AG08395 (cell line): Measurements from ENCODE around the gene CST9.
A peak's percentile ranks its signal among the peaks of the same experiment; 100 is the strongest.

Experiments used
- DNase-seq: peaks from one replicate; pipeline ENCODE4 v3.0.0; 2012; ENCODE audit warnings: mixed read lengths, low spot score

Gene CST9, protein sequence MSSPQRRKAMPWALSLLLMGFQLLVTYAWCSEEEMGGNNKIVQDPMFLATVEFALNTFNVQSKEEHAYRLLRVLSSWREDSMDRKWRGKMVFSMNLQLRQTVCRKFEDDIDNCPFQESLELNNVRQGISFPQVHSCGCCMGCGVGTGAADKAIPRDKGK

DNA sequence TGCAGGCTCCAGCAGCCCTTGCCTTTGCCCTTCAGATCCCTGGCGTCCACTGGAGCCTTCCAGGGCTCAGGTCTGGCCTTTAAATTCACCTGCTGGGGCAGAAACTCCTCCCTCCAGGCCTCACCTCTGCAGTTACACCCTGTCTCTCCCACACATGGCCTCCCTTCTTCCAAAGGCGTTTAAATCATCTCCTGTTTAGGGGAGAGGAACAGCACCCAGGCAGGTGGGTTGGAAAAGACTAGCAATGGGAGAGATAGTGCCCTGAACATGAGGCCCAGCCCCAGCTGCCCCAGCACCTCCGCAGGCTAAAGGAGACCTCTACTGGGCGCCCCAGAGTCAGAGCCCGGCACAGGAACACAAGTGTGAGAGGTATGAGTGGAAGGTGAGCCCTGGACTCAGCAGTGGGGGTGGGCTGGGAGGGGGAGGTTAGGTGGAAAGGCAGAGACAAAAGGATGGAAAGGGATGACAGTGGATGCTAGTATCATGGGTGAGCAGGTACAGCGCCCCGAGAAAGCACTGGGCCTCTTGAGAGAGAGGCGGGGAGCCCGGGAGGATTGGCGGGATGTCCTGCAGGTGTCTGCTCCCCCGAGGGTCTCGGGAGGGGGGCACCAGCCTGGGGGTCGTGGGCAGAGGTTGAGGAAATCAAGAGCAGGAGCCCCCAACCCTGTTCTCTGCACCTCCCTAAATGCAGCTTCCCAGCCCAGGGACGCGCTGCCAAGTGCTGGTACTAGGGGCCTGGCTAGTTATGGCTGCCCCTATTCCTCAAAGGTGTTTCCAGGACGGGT lies at the start of gene CST9:
TSS of gene CST9 (minus strand) at position 51 of the 785 bp plus-strand sequence. CDS start 53 bp downstream, outside the sequence.
- no peak for DNase-seq

DNA sequence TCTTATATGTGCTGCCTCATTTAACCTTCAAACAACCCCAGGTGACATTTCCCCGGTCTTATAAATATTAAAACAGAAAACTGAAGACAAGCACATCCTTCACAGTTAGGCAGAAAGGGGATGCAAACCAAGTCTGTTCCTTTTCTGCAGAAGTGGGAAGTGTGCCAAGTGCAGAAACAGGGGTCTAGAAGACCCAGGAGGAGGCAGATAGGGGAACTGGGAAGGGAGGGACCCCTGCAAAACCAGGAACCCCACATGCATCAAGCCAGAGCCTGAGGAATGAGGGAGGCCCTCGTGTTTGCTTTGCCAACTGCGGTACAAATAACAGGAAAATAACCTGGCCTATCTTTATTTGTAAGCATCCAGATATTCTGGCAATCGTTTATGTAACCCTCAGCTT lies 49.0 kb upstream of the CST9 start:
- DNase-seq, result no peak

DNA sequence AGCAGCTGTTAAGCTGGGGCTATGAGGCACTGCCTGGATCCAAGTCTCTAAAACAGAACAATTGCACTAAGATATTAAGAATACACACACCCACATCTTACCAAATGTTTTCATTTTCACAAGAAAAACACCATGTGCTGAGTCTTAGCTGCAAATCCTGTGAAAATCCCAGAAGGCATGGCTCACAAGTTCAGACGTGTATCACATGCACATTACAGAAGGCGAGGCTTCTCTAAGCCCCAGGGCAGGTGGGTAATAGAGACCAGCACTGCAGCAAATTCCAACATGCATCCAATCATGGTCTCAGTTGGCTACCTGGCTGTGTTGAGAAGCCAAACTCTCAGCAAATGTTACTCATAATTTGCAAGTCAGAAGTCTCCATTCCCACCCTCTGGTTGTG lies 48.3 kb upstream of the CST9 start:
- DNase-seq, result no peak

DNA sequence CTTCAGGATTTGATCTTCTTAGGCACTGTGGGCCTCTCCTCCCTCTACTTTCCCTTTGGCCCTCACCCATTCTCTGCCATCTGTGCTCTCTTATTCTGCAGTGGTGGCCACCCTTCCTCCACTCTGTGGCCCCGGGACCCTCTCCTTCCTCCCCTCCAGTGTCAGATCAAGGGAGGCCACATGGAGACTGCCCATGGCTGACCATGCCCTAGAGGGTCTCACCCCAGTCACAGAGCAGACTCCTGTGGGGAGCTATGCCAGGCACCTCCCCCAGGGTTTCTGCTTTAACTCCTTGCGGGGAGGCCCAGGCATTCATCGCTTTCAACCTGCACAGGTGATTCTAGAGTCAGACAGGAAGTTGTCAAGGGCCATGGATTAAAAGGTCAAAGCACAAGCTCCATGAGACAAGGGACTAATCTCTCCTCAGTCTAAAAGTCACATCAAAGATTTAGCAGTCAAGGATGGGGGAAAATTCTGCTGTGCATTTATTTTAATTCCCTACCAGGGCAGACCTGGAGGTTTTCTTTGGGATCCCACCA lies 47.8 kb upstream of the CST9 start:
- no peak for DNase-seq

DNA sequence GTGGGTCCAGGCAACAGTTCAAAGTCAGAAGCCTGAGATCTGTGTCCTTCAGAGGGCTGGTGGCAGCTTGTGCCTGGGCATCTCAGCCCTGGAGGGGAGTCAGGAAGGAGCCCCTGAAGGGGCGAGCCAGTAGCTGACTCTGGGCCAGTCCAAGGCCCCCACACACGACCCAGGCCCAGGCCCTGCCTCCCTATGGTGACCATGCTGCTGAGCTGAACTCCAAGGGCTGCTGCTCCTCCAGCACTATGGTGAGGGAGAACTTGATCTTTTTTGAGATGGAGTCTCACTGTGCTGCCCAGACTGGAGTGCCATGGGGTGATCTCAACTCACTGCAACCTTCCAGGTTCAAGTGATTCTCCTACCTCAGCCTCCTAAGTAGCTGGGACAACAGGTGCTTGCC lies 47.2 kb upstream of the CST9 start:
- no peak for DNase-seq

DNA sequence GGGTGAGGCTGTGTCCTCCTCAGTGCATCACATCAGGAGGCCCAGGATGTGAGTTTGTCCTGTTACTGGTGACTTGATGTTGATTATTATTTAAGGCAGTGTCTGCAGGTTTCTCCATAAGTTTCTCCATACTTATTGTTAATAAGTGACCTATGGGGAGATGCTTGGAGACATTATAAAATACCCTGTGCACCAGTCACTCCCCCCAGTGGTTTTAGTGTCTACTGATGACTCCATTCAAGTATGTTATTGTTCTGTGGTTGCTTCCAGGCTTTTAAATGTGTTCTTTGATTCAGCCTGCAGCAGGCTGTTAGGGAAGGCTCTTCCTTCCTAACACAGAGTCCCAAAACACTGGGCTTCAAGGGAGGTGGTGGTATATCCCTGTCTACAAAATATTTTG lies 46.7 kb upstream of the CST9 start:
- DNase-seq, result no peak

DNA sequence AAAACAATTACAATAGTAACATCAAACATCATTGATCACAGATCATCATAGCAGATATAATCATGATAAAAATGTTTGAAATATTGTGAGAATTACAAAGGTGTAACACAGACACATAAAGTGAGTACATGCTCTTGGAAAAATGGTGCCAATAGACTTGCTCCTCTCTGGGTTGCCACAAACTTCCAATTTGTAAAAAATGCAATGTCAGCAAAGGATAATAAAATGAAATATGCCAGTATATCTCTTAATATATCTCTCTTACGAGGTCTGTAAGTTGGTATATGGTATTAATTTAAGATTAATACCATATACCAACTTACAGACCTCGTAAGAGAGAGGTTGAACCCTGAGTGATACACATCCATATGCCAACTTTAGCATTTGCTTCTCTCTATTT lies 45.4 kb upstream of the CST9 start:
- DNase-seq, result no peak

DNA sequence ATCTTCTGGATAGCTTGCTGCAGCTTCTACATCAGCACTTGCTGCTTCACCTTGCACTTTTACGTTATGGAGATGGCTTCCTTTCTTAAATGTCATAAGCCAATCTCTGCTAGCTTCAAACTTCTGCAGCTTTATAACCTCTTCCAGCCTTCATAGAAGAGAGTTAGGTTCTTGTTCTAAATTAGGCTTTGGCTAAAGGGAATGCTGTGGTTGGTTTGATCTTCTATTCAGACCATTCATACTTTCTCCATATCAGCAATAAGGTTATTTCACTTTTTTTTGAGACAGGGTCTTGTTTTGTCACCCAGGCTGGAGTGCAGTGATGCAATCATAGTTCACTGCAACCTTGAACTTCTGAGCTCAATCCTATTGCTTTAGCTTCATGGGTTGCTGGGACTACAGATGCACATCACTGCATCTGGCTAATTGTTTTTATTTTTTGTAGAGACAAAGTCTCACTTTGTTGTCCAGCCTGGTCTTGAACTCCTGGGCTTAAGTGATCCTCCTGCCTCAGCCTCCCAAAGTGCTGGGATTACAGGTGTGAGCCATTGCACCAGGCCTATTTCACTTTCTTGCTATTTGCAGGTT lies 44.2 kb upstream of the CST9 start:
- DNase-seq, result no peak

DNA sequence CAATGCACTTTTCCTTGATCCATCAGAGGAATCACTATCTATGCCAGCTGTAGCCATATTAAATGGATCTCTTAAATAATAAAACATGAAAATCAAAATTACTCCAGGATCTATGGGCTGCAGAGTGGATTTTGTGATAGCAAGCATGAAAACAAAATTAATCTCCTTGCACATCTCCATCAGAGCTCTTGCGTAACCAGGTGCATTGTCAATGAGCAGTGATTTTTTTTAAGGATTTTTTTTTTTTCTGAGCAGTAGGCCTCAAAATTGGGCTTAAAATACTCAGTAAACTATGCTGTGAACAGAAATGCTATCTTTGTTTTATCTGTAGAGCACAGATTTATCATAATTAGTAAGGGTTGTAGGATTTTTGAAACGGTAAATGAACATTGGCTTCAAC lies 43.5 kb upstream of the CST9 start:
- DNase-seq, result no peak

DNA sequence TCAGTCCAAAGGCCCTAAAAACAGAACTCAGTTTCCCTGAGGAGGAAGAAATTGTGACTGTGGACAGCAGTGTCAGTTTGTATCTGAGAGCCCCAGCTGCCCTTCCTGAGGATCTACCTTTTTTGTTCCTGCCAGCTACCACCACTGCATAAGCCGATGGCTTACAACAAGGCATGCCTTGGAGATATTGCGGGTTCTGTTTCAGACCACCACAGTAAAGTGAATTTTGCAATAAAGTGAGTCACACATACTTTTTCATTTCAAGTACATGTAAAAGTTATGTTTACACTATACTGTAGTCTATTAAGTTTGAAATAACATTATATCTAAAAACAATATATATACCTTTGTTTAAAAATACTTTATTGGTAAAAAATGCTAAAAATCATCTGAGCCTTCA lies 41.6 kb upstream of the CST9 start:
- no peak for DNase-seq

DNA sequence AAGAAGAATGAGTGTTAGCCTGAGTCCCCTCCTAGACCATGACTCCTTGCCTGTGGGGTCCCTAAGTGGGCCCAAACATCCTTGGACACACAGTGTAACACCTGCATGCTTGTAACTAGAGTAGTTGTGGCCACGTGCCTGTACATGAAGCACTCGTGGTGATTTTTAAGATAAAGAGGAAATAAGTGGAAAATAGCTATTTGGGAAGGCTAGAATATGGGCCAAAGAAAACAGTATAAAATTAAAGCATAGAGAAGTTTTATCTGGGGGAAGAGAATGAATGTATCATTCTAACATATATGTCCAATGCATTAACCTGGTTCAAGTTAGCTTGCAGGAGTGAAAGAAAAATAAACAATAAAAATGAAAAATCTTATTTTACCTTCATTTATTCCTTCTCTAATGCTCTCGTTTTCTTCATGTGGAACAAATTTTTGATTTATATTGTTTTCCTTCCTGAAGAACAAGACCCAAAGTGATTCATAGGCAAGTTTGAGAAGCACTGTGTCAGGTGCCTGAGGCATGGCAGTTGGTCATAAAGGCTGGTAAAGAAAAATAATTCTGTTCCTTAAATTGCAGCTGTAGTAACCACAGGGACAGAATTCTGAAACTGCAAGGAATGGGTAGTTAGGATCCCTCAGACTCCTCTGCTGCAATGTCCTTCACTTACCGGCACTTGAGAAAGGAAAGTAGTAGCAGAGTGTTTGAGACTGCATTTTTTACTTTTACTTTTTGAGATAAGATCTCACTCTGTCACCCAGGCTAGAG lies 40.6 kb upstream of the CST9 start:
- no peak for DNase-seq

DNA sequence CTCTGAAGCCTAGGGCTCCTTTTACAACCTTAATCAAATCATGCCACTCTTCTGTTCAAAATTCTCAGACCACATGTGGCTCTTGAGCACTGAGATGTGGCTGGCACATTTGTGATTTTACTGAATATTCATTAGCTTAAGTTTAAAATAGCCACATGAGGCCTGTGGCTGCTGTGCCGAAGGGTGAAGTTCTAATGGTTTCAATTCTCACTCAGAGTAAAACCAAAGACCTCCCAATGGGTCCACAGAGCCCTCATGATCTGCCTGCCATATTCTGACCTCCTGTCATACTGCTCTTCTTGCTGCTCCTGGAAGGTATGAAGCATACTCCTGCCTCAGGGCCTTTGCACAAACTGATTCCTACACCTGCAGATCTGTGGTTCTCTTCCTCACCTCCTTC lies 39.9 kb upstream of the CST9 start:
- no peak for DNase-seq

DNA sequence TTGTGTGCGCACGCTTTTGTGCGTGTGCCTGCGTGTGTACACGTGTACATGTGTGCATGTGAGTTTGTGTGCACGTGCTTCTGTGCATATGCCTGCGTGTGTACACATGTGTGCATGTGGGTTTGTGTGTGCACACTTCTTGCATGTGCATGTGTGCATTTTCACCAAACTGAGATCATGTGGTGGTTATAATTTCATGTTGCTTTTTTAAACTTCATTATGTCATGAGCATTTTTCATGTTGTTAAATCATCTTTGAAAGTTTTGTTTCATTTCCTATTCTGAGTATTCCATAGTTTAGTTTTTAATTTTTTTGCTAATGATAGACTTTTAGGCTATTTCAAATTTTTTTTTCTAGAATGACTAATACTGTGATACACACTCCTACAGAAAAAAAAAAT lies 38.4 kb upstream of the CST9 start:
- no peak for DNase-seq

DNA sequence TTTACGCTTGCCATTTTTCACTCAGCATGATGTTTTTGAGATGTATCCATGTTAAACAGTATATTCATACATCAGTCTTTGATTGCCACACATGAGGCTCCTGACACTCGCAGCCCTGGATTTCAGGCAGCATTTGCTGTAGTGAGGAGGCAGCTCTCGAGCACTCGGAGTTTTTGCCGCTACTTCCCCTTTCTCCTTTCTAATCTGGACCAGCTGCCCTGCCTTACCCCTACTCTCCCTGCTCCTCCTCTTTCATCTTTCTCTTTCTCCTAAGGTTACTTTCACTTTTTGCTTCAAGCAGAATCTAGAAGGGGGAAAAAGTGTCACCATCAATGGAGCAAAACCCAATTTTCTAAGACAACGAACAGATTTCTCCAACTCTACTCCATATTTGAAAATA lies 37.9 kb upstream of the CST9 start:
- no peak for DNase-seq

DNA sequence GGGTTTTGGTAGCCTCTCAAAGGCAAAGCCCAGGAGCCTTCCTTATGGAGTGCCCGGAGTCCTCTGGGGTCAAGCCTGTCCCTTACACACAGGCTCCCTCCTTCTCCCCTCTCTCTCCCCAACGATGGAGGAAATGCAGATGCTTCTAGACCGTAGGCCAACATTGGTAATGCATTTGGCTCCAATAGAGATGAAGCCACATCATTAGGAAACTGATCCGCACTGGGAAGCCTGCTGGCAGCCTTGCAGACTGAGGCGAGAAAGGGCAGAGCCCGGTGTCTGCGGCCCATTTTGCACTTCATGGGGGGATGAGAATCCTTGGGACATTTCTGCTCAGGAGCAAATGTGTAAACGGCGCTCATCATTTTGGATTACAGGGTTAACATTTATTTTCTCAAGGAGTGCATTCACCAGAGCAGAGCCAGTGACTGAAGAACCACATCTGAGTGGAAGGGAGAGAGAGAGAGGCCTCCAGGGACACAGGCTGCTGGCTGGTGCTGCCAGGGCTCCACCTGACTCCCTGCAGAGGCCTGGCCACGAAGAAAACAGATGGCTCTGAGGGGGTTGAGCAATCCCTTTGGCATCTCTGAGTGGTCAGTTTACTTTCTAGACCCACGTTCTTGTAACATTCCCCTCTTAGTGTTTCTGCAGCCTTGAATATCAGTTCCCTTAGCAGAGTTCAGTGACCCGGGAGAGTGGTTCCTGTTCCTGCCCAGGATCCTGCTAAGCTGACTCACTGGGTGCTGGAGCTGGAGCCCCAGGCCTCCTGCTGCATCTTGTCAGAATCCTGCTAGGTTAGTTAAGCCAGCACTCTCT lies 36.4 kb upstream of the CST9 start:
- peak; percentile 64 for DNase-seq

DNA sequence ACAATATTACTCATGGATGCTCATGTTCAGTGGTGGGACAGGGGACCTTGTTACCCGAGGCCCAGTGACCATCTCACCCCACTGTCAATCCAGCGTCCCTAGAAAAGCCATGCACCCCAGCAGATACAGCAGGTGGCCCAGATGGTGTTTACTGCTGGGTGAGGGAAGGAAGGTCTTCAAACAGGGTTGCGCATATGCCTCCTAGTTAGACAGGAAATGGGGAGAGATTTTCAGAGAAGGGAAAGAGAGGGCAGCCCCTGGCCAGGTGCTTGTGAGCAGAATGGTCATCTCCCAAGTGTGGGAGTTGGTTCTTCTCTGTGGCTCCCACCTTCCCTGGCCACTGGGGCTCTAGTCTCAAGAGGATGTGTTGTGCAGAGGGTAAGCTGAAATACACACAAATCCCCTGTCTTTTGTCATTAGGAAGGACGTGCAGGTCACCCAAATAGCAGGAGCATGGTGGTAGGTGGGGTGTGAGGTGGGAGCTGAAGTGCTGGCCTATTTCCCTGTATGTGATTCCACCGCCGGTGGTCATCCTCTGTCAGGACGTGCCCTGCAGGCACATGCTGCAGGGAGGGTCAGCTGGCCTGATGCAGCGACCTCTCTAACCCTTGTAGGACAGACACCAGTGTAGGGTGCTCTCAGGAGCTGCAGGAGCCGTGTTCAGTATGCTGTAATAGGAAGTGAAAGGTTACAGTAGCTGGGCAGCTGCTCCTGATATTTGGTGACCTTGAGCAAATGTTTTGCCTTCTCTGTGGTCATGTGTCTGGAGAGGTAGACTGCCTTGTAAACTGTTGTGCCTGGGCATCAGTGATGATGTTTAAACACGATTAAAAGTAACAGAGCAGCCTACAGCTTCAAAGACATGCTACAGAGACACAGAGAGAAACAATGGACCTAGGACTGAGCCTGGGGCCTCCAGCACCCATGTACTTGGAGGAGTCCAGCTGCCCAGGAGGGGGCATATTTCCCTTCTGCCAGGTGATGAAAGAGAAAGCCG lies 35.3 kb upstream of the CST9 start:
- DNase-seq, result no peak

DNA sequence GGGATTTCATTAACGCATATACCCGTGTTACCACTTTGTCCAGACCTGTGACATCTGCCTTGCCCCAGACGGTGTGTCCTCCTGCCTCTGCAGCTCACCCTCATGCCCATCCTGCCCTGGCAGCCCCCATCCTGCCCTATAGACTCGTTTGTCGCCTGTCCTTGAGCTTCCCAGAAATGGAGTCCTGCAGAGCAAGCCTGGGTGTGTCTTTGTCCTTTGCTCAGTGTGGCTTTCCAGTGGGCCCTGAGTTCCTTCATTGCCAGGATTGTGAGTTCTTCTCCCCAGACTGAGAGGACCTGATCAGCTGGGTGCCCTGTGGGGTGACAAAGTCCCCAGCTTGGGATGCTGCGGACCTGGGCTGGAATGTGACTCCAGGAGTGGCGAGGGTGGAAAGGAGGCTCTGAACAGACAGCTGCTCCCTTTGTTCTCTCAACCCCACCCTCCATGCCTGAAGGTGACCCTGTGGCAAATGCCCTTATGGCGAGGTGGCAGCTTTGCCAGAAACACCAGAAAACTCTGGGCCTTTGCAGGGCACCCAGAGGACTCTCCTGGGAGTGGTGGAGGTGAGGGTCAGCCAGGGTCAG lies 34.4 kb upstream of the CST9 start:
- DNase-seq, result no peak

DNA sequence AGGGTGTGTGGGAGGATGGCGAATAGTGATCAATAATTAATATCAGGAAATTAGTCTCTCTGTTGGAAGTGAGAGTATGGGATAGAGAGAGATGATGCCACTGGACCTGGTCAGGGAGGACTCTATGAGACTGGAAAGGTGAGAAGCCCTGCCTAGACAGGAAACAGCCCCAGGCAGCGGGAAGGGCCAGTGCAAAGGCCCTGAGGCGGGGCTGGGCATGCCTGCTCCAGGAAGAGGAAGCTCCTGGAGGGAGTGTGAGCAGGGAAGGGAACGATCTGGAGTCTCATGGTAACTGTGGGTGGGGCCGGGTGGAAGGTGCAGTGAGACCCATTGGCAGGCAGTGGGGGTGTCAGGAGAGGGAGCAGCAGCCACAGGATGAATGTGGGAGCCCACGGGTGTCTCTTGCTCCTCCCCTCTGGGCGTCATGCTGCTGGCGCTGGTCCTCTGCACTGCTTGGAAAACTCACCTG lies 33.8 kb upstream of the CST9 start:
- no peak for DNase-seq

DNA sequence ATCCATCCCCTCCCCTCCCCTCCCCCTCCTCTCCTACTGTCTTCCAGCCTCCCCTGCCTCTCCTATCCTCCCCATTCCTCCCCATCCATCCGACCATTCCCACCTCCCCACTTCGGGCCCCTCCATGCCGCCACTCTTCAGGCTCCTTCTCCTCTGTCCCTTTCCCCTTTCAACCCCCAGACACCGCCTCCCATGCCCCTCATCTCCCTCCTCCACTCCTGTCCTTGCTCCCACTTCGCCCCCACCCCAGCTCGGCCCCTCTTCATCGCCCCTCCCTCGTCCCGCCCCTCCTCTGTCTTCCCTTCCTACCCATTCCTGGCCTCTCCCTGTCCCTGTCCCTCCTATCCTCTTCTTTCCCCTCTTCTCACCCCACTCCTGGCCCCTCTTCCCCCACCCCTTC lies 32.6 kb upstream of the CST9 start:
- DNase-seq, result no peak
